ENCODE results near the gene PADI4.

- no peak for TF ChIP-seq CTCF (IDR thresholded peaks at IDR 0.05; ENCODE audit: low read depth, low read length, missing input control)
- TF ChIP-seq, protein P1, sequence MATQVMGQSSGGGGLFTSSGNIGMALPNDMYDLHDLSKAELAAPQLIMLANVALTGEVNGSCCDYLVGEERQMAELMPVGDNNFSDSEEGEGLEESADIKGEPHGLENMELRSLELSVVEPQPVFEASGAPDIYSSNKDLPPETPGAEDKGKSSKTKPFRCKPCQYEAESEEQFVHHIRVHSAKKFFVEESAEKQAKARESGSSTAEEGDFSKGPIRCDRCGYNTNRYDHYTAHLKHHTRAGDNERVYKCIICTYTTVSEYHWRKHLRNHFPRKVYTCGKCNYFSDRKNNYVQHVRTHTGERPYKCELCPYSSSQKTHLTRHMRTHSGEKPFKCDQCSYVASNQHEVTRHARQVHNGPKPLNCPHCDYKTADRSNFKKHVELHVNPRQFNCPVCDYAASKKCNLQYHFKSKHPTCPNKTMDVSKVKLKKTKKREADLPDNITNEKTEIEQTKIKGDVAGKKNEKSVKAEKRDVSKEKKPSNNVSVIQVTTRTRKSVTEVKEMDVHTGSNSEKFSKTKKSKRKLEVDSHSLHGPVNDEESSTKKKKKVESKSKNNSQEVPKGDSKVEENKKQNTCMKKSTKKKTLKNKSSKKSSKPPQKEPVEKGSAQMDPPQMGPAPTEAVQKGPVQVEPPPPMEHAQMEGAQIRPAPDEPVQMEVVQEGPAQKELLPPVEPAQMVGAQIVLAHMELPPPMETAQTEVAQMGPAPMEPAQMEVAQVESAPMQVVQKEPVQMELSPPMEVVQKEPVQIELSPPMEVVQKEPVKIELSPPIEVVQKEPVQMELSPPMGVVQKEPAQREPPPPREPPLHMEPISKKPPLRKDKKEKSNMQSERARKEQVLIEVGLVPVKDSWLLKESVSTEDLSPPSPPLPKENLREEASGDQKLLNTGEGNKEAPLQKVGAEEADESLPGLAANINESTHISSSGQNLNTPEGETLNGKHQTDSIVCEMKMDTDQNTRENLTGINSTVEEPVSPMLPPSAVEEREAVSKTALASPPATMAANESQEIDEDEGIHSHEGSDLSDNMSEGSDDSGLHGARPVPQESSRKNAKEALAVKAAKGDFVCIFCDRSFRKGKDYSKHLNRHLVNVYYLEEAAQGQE (IDR thresholded peaks at IDR 0.05) = no peak
- TF ChIP-seq FOXA1 (IDR thresholded peaks at IDR 0.05) = no peak
- TF ChIP-seq, protein P2, sequence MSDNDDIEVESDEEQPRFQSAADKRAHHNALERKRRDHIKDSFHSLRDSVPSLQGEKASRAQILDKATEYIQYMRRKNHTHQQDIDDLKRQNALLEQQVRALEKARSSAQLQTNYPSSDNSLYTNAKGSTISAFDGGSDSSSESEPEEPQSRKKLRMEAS (IDR thresholded peaks at IDR 0.05) = no peak
- TF ChIP-seq, protein P3, sequence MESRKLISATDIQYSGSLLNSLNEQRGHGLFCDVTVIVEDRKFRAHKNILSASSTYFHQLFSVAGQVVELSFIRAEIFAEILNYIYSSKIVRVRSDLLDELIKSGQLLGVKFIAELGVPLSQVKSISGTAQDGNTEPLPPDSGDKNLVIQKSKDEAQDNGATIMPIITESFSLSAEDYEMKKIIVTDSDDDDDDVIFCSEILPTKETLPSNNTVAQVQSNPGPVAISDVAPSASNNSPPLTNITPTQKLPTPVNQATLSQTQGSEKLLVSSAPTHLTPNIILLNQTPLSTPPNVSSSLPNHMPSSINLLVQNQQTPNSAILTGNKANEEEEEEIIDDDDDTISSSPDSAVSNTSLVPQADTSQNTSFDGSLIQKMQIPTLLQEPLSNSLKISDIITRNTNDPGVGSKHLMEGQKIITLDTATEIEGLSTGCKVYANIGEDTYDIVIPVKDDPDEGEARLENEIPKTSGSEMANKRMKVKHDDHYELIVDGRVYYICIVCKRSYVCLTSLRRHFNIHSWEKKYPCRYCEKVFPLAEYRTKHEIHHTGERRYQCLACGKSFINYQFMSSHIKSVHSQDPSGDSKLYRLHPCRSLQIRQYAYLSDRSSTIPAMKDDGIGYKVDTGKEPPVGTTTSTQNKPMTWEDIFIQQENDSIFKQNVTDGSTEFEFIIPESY (IDR thresholded peaks at IDR 0.05) = no peak
- TF ChIP-seq RAD21 (IDR thresholded peaks at IDR 0.05) = no peak
- no peak for TF ChIP-seq GABPA (IDR thresholded peaks at IDR 0.05 in 1 of 2, conservative IDR thresholded peaks at IDR 0.05 in 1 of 2)
- TF ChIP-seq SP1 (IDR thresholded peaks at IDR 0.05) = no peak
- no peak for TF ChIP-seq HNF4A (conservative IDR thresholded peaks at IDR 0.05)
- TF ChIP-seq ATF3 (IDR thresholded peaks at IDR 0.05) = no peak
- no peak for TF ChIP-seq TAF1 (conservative IDR thresholded peaks at IDR 0.05)
- TF ChIP-seq HNF4G (IDR thresholded peaks at IDR 0.05) = no peak
- no peak for TF ChIP-seq YY1 (IDR thresholded peaks at IDR 0.05)
These were observed 8.7 kb downstream of the PADI4 start for GRCh38 chr1:17316704-17317103.
